Activated naive CD8-positive, alpha-beta T cell treated with anti-CD3 and anti-CD28 coated beads for 36 hours (primary cell): ENCODE results near the gene CDC42. TPM values are rescaled to one million over a fixed set of nuclear protein-coding genes. Genes with fewer than 3 reads are reported as not detected.

ENCODE experiments used
- DNase-seq: peaks from one replicate; pipeline ENCODE4 v3.0.0; 2021
- H3K27ac Mint-ChIP-seq: one replicate; pipeline ENCODE4 v1.8.0; 2022; ENCODE audit warnings: mild to moderate bottlenecking, moderate library complexity, mixed read lengths
- H3K27me3 Mint-ChIP-seq: one replicate; pipeline ENCODE4 v1.8.0; 2022; ENCODE audit warnings: mild to moderate bottlenecking, mixed read lengths
- H3K36me3 Mint-ChIP-seq: one replicate; pipeline ENCODE4 v1.8.0; 2021; ENCODE audit warnings: mild to moderate bottlenecking, mixed read lengths
- H3K4me1 Mint-ChIP-seq: one replicate; pipeline ENCODE4 v1.8.0; 2021; ENCODE audit warnings: mixed read lengths
- H3K4me3 Mint-ChIP-seq: one replicate; pipeline ENCODE4 v1.8.0; 2022; ENCODE audit warnings: mild to moderate bottlenecking, moderate library complexity, mixed read lengths
- H3K9me3 Mint-ChIP-seq: one replicate; pipeline ENCODE4 v1.8.0; 2022; ENCODE audit warnings: mixed read lengths
- total RNA-seq, 2 experiments: library from RNA; stranded (reverse); gene quantifications; one replicate each; pipeline ENCODE4 v1.2.3, GENCODE V29; 2021

CDC42 gene
- total RNA-seq, 2 experiments from 2014 or later: 301 to 302 TPM

DNA sequence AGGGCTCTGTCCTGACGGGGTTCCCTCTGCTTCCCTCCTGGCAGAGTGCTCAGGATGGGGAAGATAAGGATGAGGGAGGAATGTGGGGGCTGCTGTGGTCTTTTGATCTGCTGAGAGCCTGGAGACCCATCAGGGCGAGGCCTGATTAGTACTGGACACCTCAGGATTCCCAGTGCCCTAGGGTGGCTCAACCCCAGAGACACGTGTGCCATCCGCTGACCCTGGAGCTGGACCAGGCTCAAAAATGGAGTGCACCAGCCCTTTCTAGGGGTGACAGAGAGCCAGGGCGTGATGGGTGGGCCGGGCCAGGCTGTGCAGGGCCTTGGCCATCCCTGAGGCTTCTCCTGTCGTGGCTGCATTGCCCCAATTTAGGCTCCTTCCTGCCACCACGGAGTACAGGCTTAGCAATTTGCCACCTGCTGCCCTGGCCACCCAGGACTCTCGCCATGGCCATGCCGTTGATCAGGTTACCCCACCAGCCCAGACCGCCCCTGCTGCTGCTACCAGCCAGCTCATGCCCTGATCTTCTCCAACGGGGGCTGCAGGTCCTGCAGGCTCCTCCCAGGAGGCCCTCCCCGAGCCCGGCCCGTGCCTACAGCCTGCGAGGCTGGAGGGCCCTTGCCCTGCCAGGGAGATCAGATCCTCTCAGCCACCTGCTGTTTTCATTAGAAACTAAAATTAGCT, 80.9 kb downstream of the CDC42 start:
- H3K9me3 Mint-ChIP-seq: no peaks in the 10 kb centered on the region
- H3K27ac Mint-ChIP-seq: no peak overlapping the region
- no peak overlapping the region for H3K4me3 Mint-ChIP-seq
- H3K36me3 Mint-ChIP-seq: no peaks in the 10 kb centered on the region
- no peaks in the 10 kb centered on the region for H3K4me1 Mint-ChIP-seq
- H3K27me3 Mint-ChIP-seq: peaks cover 4% of the 10 kb centered on the region
- DNase-seq: no peak

DNA sequence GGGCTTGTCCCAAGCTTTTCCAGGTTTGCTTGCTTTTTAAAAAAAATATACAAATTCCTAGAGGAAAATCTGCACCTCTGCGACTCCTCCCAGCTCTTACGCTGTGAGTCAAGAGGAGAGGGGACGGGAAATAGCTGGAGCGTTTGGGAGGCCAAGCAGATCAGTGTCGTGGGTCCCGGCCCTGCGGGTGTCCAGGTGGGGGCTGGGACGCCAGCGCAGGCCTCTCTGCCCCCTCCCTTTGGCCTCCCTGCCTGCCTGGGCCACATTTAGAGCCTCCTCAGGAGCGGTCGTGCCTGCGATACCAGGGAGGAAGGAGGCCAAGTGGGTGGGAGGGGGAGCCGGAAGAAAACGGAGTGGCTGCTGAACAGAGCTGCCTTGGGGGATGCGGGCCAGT, 81.4 kb downstream of the CDC42 start:
- Mint-ChIP-seq H3K27me3 (peaks cover 4% of the 10 kb centered on the region), H3K9me3 (no peaks in the 10 kb centered on the region), H3K27ac (no peak overlapping the region), H3K4me3 (no peak overlapping the region), H3K4me1 (no peaks in the 10 kb centered on the region), H3K36me3 (no peaks in the 10 kb centered on the region)
- no peak for DNase-seq

DNA sequence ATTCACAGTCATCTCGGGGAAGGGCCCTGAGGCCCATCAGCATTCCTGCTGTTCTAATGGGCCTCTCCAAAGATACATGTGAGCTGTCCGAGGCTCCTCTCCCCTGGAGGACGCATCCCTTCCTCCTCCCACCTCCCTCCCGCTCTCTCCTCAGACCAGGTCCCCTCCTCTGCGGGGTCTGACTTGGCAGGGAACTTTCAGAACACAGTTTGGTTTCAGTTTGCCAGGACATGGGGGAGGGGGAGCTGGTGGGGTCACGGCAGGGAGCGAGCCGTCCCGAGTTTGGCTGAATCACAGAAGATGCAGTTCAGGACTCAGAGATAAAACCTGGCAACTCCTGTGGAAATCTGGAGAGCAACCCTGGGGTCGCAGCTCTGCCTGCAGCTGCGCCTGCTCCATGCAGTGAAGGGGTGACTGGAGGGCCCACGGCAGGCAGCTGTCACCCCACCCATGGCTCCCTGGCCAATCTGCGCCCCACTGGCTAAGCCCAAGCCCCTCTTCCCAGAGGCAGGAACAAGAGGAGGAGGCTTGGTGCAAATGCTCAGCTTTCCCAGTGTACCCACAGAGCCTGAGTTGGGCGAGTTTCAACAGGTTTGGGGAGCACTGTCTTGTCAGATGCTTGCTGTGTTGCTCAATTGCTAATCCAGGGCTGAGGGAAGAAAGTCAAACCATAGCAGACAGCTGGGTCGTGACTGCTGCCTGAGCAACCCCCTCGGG, 84.7 kb downstream of the CDC42 start:
- Mint-ChIP-seq H3K4me1 (no peaks in the 10 kb centered on the region), H3K9me3 (no peaks in the 10 kb centered on the region), H3K27ac (no peak overlapping the region), H3K36me3 (no peaks in the 10 kb centered on the region), H3K4me3 (no peak overlapping the region), H3K27me3 (peaks cover 22% of the 10 kb centered on the region)
- DNase-seq: no peak

DNA sequence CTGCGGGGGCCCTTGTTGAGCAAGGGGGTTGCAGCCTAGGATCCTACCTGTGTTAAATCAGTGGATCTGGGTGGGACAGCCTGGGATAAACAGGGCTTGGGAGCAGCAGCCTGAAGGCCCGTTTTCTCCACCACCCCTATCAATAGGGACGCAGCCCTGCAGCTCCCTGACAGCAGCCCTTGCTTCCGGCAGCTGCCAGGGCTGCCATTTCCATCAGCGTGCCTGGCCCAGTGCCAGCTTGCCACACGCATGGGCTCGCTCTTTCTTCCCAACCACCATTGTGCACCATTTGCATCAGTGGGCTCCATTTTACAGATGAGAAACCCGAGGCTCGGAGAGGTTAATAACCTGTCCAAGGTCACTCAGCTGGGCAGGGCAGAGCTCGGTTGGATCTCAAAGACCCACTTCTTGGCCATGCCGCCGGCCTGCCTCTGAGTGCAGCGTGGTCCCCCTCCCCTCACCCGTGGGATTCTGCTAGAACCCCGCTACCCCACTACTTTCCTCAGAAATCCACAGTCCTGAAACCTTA, 86.6 kb downstream of the CDC42 start:
- no peak for DNase-seq
- Mint-ChIP-seq H3K4me1 (peaks cover 6% of the 10 kb centered on the region), H3K36me3 (no peaks in the 10 kb centered on the region), H3K9me3 (no peaks in the 10 kb centered on the region), H3K4me3 (no peak overlapping the region), H3K27ac (no peak overlapping the region), H3K27me3 (peaks cover 24% of the 10 kb centered on the region)

DNA sequence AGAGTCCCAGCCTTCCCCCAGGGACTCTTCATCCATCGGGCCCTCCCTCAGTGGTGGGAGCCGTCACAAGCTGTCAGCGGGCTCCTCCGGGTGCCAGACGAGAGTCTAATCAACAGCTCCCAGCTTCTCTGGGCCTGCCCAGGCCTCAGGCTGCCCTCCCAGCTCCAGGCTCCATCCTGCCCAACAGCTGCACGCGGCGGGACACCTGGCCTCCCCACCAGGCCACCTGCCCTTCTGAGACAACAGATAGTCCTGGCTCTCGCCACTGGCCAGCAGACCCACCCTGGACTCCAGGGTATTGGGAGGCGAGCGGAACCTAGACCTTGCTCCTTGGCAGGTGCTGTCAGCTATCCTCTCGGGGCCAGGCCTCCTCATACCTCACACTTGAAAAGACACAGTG, 87.3 kb downstream of the CDC42 start:
- H3K4me3 Mint-ChIP-seq: no peak overlapping the region

More for the DNA sequence above, 87.3 kb downstream of the CDC42 start:
- H3K36me3 Mint-ChIP-seq: no peaks in the 10 kb centered on the region
- H3K9me3 Mint-ChIP-seq: no peaks in the 10 kb centered on the region
- peaks cover 31% of the 10 kb centered on the region for H3K27me3 Mint-ChIP-seq
- peaks cover 6% of the 10 kb centered on the region for H3K4me1 Mint-ChIP-seq
- no peak for DNase-seq
- no peak overlapping the region for H3K27ac Mint-ChIP-seq

Other genes starting within 250 kb of the CDC42 start
- gene LDLRAD2, start 240.4 kb upstream of the CDC42 start, total RNA-seq: under 1 TPM; 0.19 to 0.22 TPM
- 10 to 100 TPM; 11.0 to 11.6 TPM for gene HSPG2, start 115.4 kb upstream of the CDC42 start, total RNA-seq
- not detected for gene CELA3B, start 75.7 kb upstream of the CDC42 start, total RNA-seq
- gene CELA3A, start 51.1 kb upstream of the CDC42 start, total RNA-seq: not detected
- not detected for gene WNT4, start 90.4 kb downstream of the CDC42 start, total RNA-seq